Peyer's patch (tissue), 4 donors: Measurements from ENCODE around the gene NOTCH3. TPM values are rescaled to one million over a fixed set of nuclear protein-coding genes. Genes with fewer than 3 reads are reported as not detected.

ENCODE experiments used
- DNase-seq, 3 donors: peaks; one replicate each; pipeline ENCODE4 v3.0.0-alpha.2; 2017 to 2019
- H3K27ac ChIP-seq, 4 donors: fragments of 200-600 bp; sonication (generic); one replicate each; pipeline ENCODE4 v1.5.1; 2016 to 2019
- H3K27me3 ChIP-seq, 2 donors: fragments of 200-600 bp; sonication (generic); one replicate each; pipeline ENCODE4 v1.5.1; 2019
- H3K36me3 ChIP-seq, 3 donors: fragments of 200-600 bp; sonication (generic); one replicate each; pipeline ENCODE4 v1.5.1; 2016 to 2019
- H3K4me1 ChIP-seq, 4 donors: fragments of 200-600 bp; sonication (generic); one replicate each; pipeline ENCODE4 v1.5.1; 2016 to 2019
- H3K4me3 ChIP-seq, 4 donors: fragments of 200-600 bp; sonication (generic); 1 replicate in 3 of 4; 2 replicates in 1 of 4; pipeline ENCODE4 v1.5.1; 2016 to 2019; ENCODE audit warnings: mild to moderate bottlenecking in 1 of 4
- H3K9me3 ChIP-seq, 4 donors: fragments of 200-600 bp; sonication (generic); one replicate each; pipeline ENCODE4 v1.5.1; 2016 to 2019; ENCODE audit warnings: mild to moderate bottlenecking in 1 of 4
- POLR2A ChIP-seq, 2 donors: fragments of 450-650 bp; IDR thresholded peaks; one replicate each; pipeline ENCODE4 v1.5.1; 2017; ENCODE audit warnings: antibody characterized with exemption in 2 of 2, mild to moderate bottlenecking in 2 of 2, moderate library complexity in 2 of 2
- total RNA-seq, 4 donors: library from RNA; depleted of rRNA; stranded (reverse); fragments of >200 nt; gene quantifications; one replicate each; pipeline ENCODE4 v1.1.0, GENCODE V29; 2016
- TF ChIP-seq, protein P1 (sequence below), 6 experiments: fragments of 450-650 bp in 4 of 6; fragments of 200-600 bp in 2 of 6; sonication (generic) in 1 of 6; IDR thresholded peaks; one replicate each; pipeline ENCODE4 v1.5.1; 2017 to 2019; ENCODE audit warnings: antibody characterized with exemption in 6 of 6, mild to moderate bottlenecking in 3 of 6, moderate library complexity in 1 of 6

Gene NOTCH3
- total RNA-seq, 4 donors from 2014 or later = 2.6 to 16.5 (median 8.9) TPM

DNA sequence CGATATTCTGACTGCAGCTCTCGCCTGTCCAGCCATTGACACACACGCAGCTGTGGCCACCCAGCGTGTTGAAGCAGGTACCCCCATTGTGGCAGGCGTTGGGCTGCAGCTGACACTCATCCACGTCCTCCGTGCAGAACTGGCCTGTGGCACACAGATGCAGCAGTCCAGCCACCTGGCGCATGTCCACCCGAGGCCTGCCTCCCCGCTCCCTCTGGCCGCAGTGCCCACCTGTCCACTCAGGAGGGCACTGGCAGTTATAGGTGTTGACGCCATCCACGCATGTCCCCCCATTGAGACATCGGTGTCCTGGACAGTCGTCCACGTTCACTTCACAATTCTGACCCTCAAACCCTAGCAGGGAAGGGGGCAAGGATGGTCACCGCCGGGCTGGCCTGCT, 9.3 kb downstream of the NOTCH3 start:
- no peak for DNase-seq
- TF ChIP-seq POLR2A (IDR thresholded peaks at IDR 0.05) = no peak
- TF ChIP-seq, protein P1, sequence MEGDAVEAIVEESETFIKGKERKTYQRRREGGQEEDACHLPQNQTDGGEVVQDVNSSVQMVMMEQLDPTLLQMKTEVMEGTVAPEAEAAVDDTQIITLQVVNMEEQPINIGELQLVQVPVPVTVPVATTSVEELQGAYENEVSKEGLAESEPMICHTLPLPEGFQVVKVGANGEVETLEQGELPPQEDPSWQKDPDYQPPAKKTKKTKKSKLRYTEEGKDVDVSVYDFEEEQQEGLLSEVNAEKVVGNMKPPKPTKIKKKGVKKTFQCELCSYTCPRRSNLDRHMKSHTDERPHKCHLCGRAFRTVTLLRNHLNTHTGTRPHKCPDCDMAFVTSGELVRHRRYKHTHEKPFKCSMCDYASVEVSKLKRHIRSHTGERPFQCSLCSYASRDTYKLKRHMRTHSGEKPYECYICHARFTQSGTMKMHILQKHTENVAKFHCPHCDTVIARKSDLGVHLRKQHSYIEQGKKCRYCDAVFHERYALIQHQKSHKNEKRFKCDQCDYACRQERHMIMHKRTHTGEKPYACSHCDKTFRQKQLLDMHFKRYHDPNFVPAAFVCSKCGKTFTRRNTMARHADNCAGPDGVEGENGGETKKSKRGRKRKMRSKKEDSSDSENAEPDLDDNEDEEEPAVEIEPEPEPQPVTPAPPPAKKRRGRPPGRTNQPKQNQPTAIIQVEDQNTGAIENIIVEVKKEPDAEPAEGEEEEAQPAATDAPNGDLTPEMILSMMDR (IDR thresholded peaks at IDR 0.05) = no peak
- H3K9me3 ChIP-seq = no peaks in the 10 kb centered on the region
- H3K27me3 ChIP-seq = no peaks in the 10 kb centered on the region
- H3K4me3 ChIP-seq = no peak overlapping the region
- no peaks in the 10 kb centered on the region for H3K36me3 ChIP-seq
- peaks cover 0 to 11% (median 0%) of the 10 kb centered on the region in 4 donors for H3K4me1 ChIP-seq
- no peak overlapping the region for H3K27ac ChIP-seq

DNA sequence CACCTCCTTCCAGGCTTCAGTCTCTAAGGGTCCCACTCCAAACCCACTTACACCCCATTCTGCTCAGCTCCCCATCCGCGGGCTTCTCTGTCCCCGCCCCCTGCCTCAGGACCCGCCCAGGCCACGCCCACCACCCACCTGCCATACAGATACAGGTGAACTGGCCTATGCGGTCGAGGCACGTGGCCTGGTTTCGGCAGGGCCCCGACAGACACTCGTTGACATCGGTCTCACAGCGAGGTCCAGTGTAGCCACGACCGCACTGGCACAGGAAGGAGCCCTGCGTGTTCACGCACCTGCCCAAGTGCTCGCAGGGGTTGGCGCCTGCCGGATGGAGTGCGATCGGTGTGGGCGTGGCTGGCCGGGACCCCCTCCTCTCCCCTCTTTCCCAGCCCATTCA, 11.9 kb downstream of the NOTCH3 start:
- Histone ChIP-seq H3K9me3 (no peaks in the 10 kb centered on the region), H3K27ac (no peak overlapping the region), H3K27me3 (no peaks in the 10 kb centered on the region), H3K36me3 (no peaks in the 10 kb centered on the region), H3K4me3 (no peak overlapping the region), H3K4me1 (no peaks in the 10 kb centered on the region)
- no peak for DNase-seq
- TF ChIP-seq POLR2A (IDR thresholded peaks at IDR 0.05) = no peak
- TF ChIP-seq, protein P1 (IDR thresholded peaks at IDR 0.05) = no peak

DNA sequence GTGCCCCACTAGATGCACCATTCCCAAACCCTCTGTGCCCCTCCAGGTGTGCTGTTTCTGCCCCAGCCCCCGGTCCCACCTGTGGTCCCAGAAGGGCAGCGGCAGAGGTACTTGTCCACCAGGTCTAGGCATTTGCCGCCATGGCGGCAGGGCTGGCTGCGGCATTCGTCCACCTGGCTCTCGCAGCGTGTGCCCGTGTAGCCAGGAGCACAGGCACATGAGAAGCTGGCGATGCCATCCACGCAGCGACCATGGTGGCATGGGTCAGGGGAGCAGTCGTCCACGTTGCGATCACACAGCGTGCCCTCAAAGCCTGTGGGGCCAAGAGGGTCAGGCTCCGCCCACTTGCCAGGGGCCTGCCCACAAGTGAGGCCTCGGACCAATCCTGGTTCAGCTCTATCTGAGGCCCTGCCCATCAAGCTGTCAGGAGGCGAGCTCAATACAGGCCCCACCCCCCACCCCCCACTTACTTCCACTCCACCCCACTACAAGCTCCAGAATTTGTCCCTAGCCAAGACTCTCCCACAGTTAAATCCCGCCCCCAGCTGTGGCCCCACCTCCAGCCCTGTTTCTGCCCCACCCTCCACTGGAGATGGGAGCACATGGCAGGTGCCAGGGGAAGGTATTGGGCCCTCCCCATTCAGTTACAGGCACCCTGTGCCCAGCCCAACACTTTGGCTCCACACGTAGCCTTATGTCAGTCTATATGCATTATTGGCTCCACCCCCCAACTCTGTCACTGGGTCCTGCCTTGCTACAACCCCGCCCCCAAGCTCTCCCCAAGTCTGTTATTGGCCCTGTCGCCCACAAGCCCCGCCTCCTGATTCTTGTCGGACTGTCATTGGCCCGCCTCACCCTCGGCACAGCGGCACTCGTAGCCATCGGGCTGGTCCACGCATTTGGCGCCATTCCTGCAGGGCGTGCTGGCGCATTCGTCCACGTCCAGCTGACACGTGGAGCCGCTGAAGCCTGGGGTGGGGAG, 13.5 kb downstream of the NOTCH3 start:
- H3K9me3 ChIP-seq = no peaks in the 10 kb centered on the region
- H3K27ac ChIP-seq = no peak overlapping the region
- H3K36me3 ChIP-seq = no peaks in the 10 kb centered on the region
- no peaks in the 10 kb centered on the region for H3K27me3 ChIP-seq
- no peak for DNase-seq
- no peaks in the 10 kb centered on the region for H3K4me1 ChIP-seq
- no peak for TF ChIP-seq POLR2A (IDR thresholded peaks at IDR 0.05)
- TF ChIP-seq, protein P1 (IDR thresholded peaks at IDR 0.05) = no peak
- no peak overlapping the region for H3K4me3 ChIP-seq

DNA sequence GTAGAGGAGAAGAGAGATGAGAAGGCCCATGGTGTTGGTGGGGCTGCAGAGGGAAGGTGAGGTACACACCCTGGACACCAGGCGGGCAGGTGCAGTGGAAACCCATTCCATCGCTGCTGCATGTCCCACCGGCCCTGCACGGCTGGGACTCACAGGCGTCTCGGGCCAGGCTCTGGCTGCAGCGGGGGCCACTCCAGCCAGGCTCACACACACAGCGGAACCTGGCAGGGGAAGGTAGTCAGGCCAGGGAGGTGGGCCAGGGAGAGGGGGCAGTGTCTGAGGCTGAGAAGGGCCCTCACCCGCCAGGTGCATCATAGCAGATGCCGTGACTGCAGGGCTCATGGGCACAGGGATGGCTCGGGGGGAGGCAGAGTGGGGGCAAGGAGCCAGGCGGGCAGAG, 15.6 kb downstream of the NOTCH3 start:
- DNase-seq = no peak
- H3K9me3 ChIP-seq = no peaks in the 10 kb centered on the region
- H3K4me3 ChIP-seq = no peak overlapping the region
- H3K27me3 ChIP-seq = no peaks in the 10 kb centered on the region
- H3K4me1 ChIP-seq = peaks cover 0 to 6% (median 0%) of the 10 kb centered on the region in 4 donors
- TF ChIP-seq POLR2A (IDR thresholded peaks at IDR 0.05) = no peak
- TF ChIP-seq, protein P1 (IDR thresholded peaks at IDR 0.05) = no peak
- no peaks in the 10 kb centered on the region for H3K36me3 ChIP-seq
- H3K27ac ChIP-seq = no peak overlapping the region

DNA sequence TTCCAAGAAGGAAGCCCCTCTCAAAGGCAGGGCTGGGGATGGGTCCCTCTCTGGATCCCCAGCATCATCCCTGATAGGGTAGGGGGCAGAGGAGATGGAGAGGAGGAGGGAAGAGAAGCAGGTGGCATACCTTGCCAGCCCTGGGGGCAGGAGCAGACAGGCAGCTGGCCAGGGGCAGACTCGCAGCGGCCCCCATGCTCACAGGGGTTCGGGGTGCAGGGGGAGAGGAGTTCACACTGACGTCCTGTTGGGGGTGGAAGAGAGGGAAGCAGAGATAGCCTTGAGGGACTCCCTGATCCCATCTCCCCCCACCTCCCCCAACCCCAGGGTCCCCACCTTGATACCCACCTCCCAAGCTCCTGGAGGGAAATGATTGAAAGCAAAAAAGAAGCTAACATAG, 16.0 kb downstream of the NOTCH3 start:
- TF ChIP-seq, protein P1 (IDR thresholded peaks at IDR 0.05) = no peak
- TF ChIP-seq POLR2A (IDR thresholded peaks at IDR 0.05) = no peak
- H3K27ac ChIP-seq = no peak overlapping the region
- H3K4me1 ChIP-seq = peaks cover 0 to 6% (median 0%) of the 10 kb centered on the region in 4 donors
- H3K27me3 ChIP-seq = no peaks in the 10 kb centered on the region
- no peaks in the 10 kb centered on the region for H3K9me3 ChIP-seq
- H3K4me3 ChIP-seq = no peak overlapping the region
- DNase-seq = no peak
- no peaks in the 10 kb centered on the region for H3K36me3 ChIP-seq
